A673 (cell line): Measurements from ENCODE around the gene TBXA2R. TPM values are rescaled to one million over a fixed set of nuclear protein-coding genes. Genes with fewer than 3 reads are reported as not detected.

Experiments
- BruUV-seq: library from RNA; stranded (reverse); fragments of 400-500 nt; replicated peaks from 2 replicates; lab custom pipeline; 2021; lab: Mats Ljungman, UMichigan
- CTCF ChIA-PET: fragments of 300-600 bp; sonication (Branson Sonifier 250); formaldehyde crosslinking; loops from one replicate; lab custom pipeline; 2022; ENCODE audit warnings: antibody characterized with exemption; lab: Charles Lee
- POLR2A ChIA-PET: fragments of 300-600 bp; sonication (Branson Sonifier 250); formaldehyde crosslinking; loops from one replicate; lab custom pipeline; 2022; ENCODE audit warnings: antibody characterized with exemption; ENCODE audit not compliant: low non-redundant PET; lab: Charles Lee
- DNase-seq: peaks from one replicate; pipeline ENCODE4 v3.0.0-alpha.2; 2015; ENCODE audit warnings: low spot score
- H3K27ac ChIP-seq: fragments of 200-600 bp; sonication (generic); 2 replicates; pipeline ENCODE4 v1.5.1; 2016; ENCODE audit warnings: mixed run types, low read depth, mild to moderate bottlenecking, mixed read lengths, antibody characterized with exemption, low read length; ENCODE audit not compliant: poor library complexity, severe bottlenecking
- H3K27me3 ChIP-seq: fragments of 200-600 bp; sonication (generic); replicated peaks from 2 replicates; pipeline ENCODE4 v1.6.1; 2017; ENCODE audit warnings: mixed run types, low read depth, mild to moderate bottlenecking, mixed read lengths, antibody characterized with exemption, low read length; ENCODE audit not compliant: insufficient read depth, poor library complexity
- H3K36me3 ChIP-seq: fragments of 200-600 bp; sonication (generic); 2 replicates; pipeline ENCODE4 v1.6.1; 2016; ENCODE audit warnings: mixed run types, mild to moderate bottlenecking, mixed read lengths, antibody characterized with exemption, low read length; ENCODE audit not compliant: insufficient read depth, poor library complexity, severe bottlenecking
- H3K4me1 ChIP-seq: fragments of 200-600 bp; sonication (generic); 2 replicates; pipeline ENCODE4 v1.6.1; 2017; ENCODE audit warnings: mixed run types, mild to moderate bottlenecking, mixed read lengths, antibody characterized with exemption, low read length; ENCODE audit not compliant: insufficient read depth, poor library complexity, severe bottlenecking
- H3K4me3 ChIP-seq: fragments of 200-600 bp; sonication (generic); 2 replicates; pipeline ENCODE4 v1.5.1; 2016; ENCODE audit warnings: low read depth, mixed run types, mild to moderate bottlenecking, mixed read lengths, low read length; ENCODE audit not compliant: poor library complexity, severe bottlenecking
- H3K9me3 ChIP-seq: fragments of 200-600 bp; sonication (generic); 2 replicates; pipeline ENCODE4 v1.6.1; 2016; ENCODE audit warnings: mixed run types, low read depth, mild to moderate bottlenecking, mixed read lengths, antibody characterized with exemption, low read length; ENCODE audit not compliant: poor library complexity, severe bottlenecking
- EZH2 ChIP-seq: fragments of 200-600 bp; sonication (generic); IDR thresholded peaks from 2 replicates; pipeline ENCODE4 v1.6.1; 2017; ENCODE audit warnings: borderline replicate concordance, low read depth, mild to moderate bottlenecking, mixed read lengths, antibody characterized with exemption, low read length; ENCODE audit not compliant: poor library complexity, severe bottlenecking
- intact Hi-C: fragments of 100-400 bp; cut with micrococcal nuclease; formaldehyde crosslinking; loops from one replicate; pipeline ENCODE4 v1.10.0; 2022; ENCODE audit not compliant: unreplicated experiment
- total RNA-seq: library from RNA; stranded (reverse); gene quantifications from 2 replicates; pipeline ENCODE4 v1.2.3, GENCODE V29; 2021
- TF ChIP-seq, protein P1 (sequence below): fragments of 300-800, 200-600 bp; sonication (generic); conservative IDR thresholded peaks from 2 replicates; pipeline ENCODE4 v1.5.1; 2017; ENCODE audit warnings: low read depth, mild to moderate bottlenecking, antibody characterized with exemption, low read length, moderate library complexity, mixed read lengths

TBXA2R gene
- total RNA-seq, 1 experiment from 2014 or later: 0.56 TPM

DNA sequence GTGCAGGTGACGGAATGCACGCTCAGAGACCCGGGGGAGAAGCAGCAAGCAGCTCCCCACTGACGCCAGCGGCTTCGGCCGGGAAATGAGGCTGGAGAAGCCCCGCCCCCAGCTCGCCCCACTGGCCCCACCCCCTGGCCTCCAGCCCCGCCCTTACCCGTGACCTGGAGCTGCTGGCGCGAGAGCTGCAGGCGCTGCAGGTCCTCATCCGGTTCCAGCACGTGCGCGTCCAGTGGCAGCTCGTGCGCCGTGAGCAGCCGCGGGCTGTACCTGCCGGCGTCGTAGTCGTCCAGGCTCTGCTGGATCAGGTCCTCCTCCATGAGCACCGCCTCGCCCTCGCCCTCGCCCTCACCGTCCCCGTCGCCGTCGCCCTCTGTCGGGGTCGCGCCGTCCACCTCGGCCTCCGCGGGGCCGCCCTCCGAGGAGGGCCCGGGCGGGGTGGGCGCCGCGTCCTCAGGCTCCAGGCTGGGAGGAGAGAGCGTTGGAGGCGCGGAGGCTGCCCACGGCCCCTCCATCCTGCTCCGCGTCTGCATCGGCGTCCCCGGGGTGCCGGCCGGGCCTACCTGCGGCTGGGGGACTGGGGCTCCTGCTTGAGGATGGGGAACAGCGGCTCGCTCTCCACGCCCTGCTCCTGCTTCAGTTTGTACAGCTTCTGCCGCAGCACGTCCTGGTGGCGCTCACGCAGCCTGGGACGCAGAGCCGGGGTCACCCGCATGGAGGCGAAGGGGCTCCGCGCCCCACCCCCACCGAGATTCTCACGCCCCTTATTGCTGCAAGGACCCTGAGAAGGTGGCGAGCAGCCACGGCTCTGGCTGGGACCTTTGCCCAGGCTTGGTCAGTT is 6.4 kb upstream of the TBXA2R start:
- H3K27me3 ChIP-seq: no peaks in the 10 kb centered on the region
- ChIA-PET CTCF (no interaction called here), POLR2A (no interaction called here)
- TF ChIP-seq EZH2: no peak
- TF ChIP-seq, protein P1, sequence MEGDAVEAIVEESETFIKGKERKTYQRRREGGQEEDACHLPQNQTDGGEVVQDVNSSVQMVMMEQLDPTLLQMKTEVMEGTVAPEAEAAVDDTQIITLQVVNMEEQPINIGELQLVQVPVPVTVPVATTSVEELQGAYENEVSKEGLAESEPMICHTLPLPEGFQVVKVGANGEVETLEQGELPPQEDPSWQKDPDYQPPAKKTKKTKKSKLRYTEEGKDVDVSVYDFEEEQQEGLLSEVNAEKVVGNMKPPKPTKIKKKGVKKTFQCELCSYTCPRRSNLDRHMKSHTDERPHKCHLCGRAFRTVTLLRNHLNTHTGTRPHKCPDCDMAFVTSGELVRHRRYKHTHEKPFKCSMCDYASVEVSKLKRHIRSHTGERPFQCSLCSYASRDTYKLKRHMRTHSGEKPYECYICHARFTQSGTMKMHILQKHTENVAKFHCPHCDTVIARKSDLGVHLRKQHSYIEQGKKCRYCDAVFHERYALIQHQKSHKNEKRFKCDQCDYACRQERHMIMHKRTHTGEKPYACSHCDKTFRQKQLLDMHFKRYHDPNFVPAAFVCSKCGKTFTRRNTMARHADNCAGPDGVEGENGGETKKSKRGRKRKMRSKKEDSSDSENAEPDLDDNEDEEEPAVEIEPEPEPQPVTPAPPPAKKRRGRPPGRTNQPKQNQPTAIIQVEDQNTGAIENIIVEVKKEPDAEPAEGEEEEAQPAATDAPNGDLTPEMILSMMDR: no peak
- no peak for DNase-seq
- H3K27ac ChIP-seq: no peak overlapping the region
- intact Hi-C loops: no loop called here
- peaks cover 6% of the 10 kb centered on the region for H3K36me3 ChIP-seq
- no TSS peak for BruUV-seq
- no peak overlapping the region for H3K4me3 ChIP-seq
- no peaks in the 10 kb centered on the region for H3K4me1 ChIP-seq
- no peaks in the 10 kb centered on the region for H3K9me3 ChIP-seq

DNA sequence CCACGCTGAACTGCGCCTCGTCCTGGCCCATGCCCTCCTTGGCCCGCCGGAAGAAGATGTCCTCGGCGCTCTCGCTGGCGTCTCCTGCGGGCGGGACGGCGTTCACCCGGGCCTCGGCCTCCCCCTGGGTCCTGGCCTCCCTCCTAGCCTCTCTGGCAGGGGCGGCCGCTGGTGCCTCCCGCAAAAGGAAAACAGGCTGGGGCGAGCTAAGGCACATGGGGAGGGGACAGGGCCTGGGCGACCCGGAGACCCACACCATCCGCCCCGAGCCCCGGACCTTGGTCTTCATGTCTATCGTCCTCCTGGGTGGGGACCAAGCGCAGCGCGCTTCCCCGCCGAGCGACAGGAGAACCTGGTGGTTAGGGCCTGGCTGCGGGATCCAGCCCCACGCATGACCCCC is 5.7 kb upstream of the TBXA2R start:
- H3K9me3 ChIP-seq: no peaks in the 10 kb centered on the region
- TF ChIP-seq, protein P1: no peak
- TF ChIP-seq EZH2: no peak
- BruUV-seq: no TSS peak
- CTCF ChIA-PET: no interaction called here
- intact Hi-C loops: no loop called here
- DNase-seq: no peak
- POLR2A ChIA-PET: no interaction called here
- H3K27ac ChIP-seq: no peak overlapping the region
- H3K36me3 ChIP-seq: peaks cover 6% of the 10 kb centered on the region
- peaks cover 2% of the 10 kb centered on the region for H3K4me1 ChIP-seq
- H3K4me3 ChIP-seq: no peak overlapping the region
- H3K27me3 ChIP-seq: no peaks in the 10 kb centered on the region

DNA sequence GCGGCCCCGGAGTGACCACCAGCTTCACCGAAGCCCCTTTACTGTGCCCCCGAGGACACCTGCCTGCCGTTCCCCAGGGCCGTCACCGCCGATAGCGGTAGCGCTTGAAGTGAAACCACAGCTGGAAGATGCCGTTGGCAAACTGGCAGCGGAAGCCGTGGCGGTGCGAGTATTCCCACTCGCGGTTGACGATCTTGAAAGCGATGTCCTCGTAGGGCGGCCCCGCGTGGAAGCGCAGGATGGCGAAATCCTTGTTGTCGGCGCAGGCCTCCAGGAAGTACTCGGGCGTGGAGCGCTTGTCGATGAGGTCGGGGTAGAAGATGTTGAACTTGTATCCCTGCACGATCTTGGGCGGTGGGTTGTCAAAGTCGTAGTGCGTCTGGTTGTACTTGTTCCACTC is 5.2 kb upstream of the TBXA2R start:
- TSS peak; percentile 22 for BruUV-seq
- peaks cover 6% of the 10 kb centered on the region for H3K36me3 ChIP-seq
- intact Hi-C loops: no loop called here
- peaks cover 6% of the 10 kb centered on the region for H3K4me1 ChIP-seq
- ChIA-PET CTCF (no interaction called here), POLR2A (no interaction called here)
- DNase-seq: no peak
- no peaks in the 10 kb centered on the region for H3K9me3 ChIP-seq
- no peaks in the 10 kb centered on the region for H3K27me3 ChIP-seq
- H3K27ac ChIP-seq: no peak overlapping the region
- TF ChIP-seq EZH2: no peak
- TF ChIP-seq, protein P1: no peak
- H3K4me3 ChIP-seq: no peak overlapping the region
